ENCODE measurements around the gene TLX3.
A peak's percentile ranks its signal among the peaks of the same experiment; 100 is the strongest.
"Not testable (repeated sequence)": the region's sequence is repeated elsewhere in the genome, so short reads cannot be mapped to it uniquely, and the experiment has no call there.

TLX3 gene

DNA sequence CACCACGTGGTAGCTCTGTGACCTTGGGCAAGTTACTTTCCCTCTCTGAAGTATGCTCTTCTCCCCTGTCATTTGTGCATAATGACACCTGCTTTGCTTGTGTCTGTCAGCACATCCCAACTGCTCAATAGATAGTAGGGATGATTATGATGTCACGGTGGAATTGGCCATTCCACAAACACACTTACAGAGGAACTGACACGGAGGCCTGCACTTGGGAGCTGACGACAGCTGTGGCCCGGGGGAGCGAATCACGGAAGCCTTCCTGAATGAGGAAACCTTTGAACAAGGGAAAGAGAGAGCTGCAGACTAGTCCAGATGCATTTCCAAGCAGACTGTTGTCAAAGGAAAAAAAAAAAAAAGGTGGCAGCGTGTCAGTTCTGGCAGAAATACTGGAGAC is 21.0 kb downstream of the TLX3 start:
- no peak for DNase-seq

GRCh38 chr5:171335616-171336015 is 26.6 kb downstream of the TLX3 start:
- DNase-seq: no peak

DNA sequence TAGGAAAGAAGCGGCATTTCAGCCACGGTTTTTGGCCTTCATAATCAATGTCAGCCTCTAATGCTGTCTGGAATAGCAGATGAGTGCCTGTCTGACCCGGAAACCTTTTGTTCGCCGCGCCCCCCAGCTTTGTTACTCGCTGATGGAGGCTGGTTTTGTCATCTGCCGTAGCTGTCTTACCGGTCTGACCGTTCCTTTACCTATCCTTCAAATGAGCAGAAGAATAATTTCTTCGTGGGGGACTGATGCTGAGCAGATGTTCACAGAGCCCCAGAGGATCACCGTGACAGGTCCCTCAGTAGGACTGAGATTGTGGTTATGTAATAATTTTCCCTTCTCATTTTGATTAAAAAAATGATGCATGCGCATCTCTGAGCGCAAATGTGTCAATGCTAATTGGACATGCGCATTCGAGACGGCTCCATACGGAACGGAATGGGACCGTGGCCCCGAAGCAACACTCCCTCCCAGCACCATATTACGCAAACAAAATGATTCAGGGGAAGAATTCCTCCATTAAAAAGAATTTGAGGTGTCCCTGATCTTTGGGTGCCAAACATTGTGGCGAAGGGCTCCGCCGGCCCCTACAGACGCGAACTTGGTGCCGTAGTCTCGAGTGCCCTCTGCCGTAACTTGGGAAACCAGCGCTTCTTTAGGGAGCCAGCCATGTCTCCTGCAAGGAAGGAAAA is 27.6 kb downstream of the TLX3 start:
- DNase-seq: no peak

GRCh38 chr5:171337210-171337569 is 28.1 kb downstream of the TLX3 start:
- no peak for DNase-seq

DNA sequence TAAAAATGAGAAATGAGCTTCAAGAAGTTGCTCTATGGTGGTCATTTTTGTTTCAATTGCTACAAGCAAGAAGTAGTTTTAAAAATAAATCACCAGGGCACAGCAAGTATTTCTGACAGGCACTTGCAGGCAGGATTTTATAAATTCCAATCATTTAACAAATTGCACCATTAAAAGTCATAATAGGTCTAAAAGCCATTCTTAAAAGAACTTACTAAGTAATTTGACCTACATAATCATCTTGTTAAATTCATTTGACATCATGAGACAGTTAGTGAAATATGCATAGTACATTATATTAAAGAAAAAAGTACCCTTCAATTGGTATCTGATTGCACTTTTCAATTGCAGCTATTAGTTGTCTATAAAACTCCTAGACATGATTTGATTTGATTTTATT is 31.0 kb downstream of the TLX3 start:
- no peak for DNase-seq

- no peak for DNase-seq
Observed at GRCh38 chr5:171340491-171340890, 31.4 kb downstream of the TLX3 start.

DNA sequence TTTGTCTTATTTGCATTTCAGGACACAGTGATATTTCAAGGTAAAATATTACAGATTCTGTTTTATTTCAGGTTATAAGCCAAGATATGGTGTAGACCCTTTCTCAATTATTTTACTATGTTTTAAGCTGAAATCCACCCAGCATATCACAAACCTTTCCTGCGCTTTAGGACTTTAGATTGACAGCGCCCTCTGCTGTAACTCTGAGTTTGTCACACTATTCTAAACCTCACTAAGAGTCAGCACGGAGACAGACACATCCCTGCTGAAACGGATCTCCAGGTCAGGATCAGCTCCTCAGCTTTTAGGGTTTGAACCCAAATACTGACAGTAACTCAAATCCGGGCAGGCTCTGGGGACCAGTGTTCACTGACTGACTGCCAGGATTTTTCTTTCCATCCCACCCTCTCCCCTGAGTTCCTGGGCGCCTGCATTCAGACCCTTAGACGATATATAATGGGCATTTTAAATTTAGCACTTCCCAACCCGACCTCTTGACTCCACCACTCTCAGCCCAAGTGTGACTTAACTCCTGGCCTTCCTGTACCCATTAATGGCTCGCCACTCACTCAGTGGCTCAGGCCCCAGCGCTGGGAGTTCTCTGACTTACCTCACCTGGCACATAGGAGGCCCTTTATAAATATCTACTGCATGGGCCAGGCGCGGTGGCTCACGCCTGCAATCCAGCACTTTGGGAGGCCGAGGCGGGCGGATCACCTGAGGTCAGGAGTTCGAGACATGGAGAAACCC is 33.5 kb downstream of the TLX3 start:
- peak; percentile 12 for DNase-seq

DNA sequence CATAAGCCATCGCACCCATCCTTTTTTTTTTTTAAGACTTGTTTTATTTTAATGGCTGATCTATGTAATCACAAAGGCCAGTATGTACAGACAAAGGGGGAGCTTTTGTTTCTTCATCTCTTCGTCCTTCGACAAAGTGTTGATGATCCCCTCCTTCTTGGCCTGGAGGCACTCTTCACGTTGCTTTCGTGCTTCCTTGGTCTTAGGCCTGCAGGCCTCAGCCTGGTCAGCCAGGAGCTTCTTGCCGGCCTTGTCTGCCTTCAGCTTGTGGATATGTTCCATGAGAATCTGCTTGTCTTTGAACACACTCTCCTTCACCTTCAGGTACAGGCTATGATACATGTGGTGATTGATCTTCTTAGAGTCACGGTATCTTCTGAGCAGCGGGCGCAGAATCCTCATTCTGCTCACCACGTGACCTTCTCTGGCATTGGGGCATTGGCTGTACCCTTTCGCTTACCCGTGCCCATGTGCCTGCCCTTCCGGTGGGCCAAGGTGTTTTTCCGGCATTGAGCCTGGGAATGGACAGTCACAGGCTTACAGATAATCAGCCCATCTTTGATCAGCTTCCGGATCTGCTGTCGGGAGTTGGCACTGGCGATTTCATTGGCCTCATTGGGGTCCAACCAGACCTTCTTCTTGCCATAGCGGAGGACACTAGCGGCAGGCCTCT is 36.0 kb downstream of the TLX3 start:
- DNase-seq: no peak

DNA sequence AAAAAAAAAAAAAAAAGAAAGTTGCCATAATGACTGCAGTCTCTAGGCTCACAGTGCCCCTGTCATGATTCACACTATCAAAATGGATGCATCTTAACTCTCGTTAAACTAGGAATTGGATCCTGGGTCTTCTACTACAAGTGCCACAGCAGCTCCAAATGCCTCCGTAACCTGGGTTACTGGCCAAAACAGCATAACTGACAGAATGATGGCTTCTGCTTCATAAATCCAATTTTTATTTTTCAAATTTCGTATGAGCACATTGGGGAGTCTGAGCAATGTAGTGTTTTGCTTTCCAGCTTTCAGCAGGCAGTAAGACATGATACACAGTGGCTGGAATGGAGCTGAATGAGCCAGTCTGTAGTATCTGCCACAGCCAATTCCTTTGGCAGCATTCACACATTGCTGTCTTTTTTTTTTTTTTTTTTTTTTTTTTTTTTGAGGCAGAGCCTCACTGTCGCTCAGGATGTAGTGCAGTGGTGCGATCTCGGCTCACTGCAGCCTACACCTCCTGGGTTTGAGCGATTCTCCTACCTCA is 42.6 kb downstream of the TLX3 start:
- no peak for DNase-seq

- DNase-seq: no peak
Observed at GRCh38 chr5:171355302-171355724, 46.3 kb downstream of the TLX3 start.

DNA sequence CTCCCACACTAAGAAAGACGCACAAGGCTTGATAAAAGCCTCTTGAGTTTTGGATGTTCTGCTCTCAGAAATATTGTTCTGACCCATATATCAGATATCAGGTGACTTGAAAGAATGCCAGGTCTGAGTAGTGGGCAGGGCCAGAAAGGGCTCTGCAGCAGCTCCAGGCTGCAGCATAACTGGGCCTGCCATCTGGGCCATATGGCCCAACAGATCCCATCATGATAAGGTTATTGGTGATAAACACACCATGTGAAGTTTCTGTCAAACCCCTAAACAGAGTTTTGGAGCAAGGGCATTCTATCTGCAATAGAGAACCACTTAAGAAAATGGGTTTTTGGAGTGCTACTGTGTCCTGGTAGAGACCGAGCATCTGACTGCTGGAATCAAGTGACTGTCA is 48.8 kb downstream of the TLX3 start:
- DNase-seq: no peak

DNA sequence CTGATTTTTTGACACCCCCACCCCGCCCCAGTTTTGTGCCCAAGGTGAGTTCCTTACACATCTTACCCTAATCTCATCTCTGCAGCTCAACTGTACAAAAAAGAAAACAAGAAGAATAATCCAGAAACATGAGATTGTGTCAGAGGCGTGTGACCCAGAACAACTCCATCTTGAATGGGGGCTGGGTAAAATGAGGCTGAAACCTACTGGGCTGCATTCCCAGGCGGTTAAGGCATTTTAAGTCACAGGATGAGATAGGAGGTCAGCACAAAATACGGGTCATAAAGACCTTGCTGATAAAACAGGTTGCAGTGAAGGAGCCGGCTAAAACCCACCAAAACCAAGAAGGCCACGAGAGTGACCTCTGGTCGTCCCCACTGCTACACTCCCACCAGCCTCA is 52.1 kb downstream of the TLX3 start:
- DNase-seq: not testable (repeated sequence)
